A673 (cell line): Measurements from ENCODE around the gene CFAP210. TPM values are rescaled to one million over a fixed set of nuclear protein-coding genes. Genes with fewer than 3 reads are reported as not detected.
"Not testable (repeated sequence)": the region's sequence is repeated elsewhere in the genome, so short reads cannot be mapped to it uniquely, and the experiment has no call there.

Experiments used
- BruUV-seq: library from RNA; stranded (reverse); fragments of 400-500 nt; replicated peaks from 2 replicates; lab custom pipeline; 2021; lab: Mats Ljungman, UMichigan
- CTCF ChIA-PET: fragments of 300-600 bp; sonication (Branson Sonifier 250); formaldehyde crosslinking; loops from one replicate; lab custom pipeline; 2022; ENCODE audit warnings: antibody characterized with exemption; lab: Charles Lee
- POLR2A ChIA-PET: fragments of 300-600 bp; sonication (Branson Sonifier 250); formaldehyde crosslinking; loops from one replicate; lab custom pipeline; 2022; ENCODE audit warnings: antibody characterized with exemption; ENCODE audit not compliant: low non-redundant PET; lab: Charles Lee
- DNase-seq: peaks from one replicate; pipeline ENCODE4 v3.0.0-alpha.2; 2015; ENCODE audit warnings: low spot score
- H3K27ac ChIP-seq: fragments of 200-600 bp; sonication (generic); 2 replicates; pipeline ENCODE4 v1.5.1; 2016; ENCODE audit warnings: mixed run types, low read depth, mild to moderate bottlenecking, mixed read lengths, antibody characterized with exemption, low read length; ENCODE audit not compliant: poor library complexity, severe bottlenecking
- H3K27me3 ChIP-seq: fragments of 200-600 bp; sonication (generic); replicated peaks from 2 replicates; pipeline ENCODE4 v1.6.1; 2017; ENCODE audit warnings: mixed run types, low read depth, mild to moderate bottlenecking, mixed read lengths, antibody characterized with exemption, low read length; ENCODE audit not compliant: insufficient read depth, poor library complexity
- H3K36me3 ChIP-seq: fragments of 200-600 bp; sonication (generic); 2 replicates; pipeline ENCODE4 v1.6.1; 2016; ENCODE audit warnings: mixed run types, mild to moderate bottlenecking, mixed read lengths, antibody characterized with exemption, low read length; ENCODE audit not compliant: insufficient read depth, poor library complexity, severe bottlenecking
- H3K4me1 ChIP-seq: fragments of 200-600 bp; sonication (generic); 2 replicates; pipeline ENCODE4 v1.6.1; 2017; ENCODE audit warnings: mixed run types, mild to moderate bottlenecking, mixed read lengths, antibody characterized with exemption, low read length; ENCODE audit not compliant: insufficient read depth, poor library complexity, severe bottlenecking
- H3K4me3 ChIP-seq: fragments of 200-600 bp; sonication (generic); 2 replicates; pipeline ENCODE4 v1.5.1; 2016; ENCODE audit warnings: low read depth, mixed run types, mild to moderate bottlenecking, mixed read lengths, low read length; ENCODE audit not compliant: poor library complexity, severe bottlenecking
- H3K9me3 ChIP-seq: fragments of 200-600 bp; sonication (generic); 2 replicates; pipeline ENCODE4 v1.6.1; 2016; ENCODE audit warnings: mixed run types, low read depth, mild to moderate bottlenecking, mixed read lengths, antibody characterized with exemption, low read length; ENCODE audit not compliant: poor library complexity, severe bottlenecking
- EZH2 ChIP-seq: fragments of 200-600 bp; sonication (generic); IDR thresholded peaks from 2 replicates; pipeline ENCODE4 v1.6.1; 2017; ENCODE audit warnings: borderline replicate concordance, low read depth, mild to moderate bottlenecking, mixed read lengths, antibody characterized with exemption, low read length; ENCODE audit not compliant: poor library complexity, severe bottlenecking
- intact Hi-C: fragments of 100-400 bp; cut with micrococcal nuclease; formaldehyde crosslinking; loops from one replicate; pipeline ENCODE4 v1.10.0; 2022; ENCODE audit not compliant: unreplicated experiment
- total RNA-seq: library from RNA; stranded (reverse); gene quantifications from 2 replicates; pipeline ENCODE4 v1.2.3, GENCODE V29; 2021
- TF ChIP-seq, protein P1 (sequence below): fragments of 300-800, 200-600 bp; sonication (generic); conservative IDR thresholded peaks from 2 replicates; pipeline ENCODE4 v1.5.1; 2017; ENCODE audit warnings: low read depth, mild to moderate bottlenecking, antibody characterized with exemption, low read length, moderate library complexity, mixed read lengths

CFAP210 gene
- total RNA-seq, 1 experiment from 2014 or later = 0.37 TPM

DNA sequence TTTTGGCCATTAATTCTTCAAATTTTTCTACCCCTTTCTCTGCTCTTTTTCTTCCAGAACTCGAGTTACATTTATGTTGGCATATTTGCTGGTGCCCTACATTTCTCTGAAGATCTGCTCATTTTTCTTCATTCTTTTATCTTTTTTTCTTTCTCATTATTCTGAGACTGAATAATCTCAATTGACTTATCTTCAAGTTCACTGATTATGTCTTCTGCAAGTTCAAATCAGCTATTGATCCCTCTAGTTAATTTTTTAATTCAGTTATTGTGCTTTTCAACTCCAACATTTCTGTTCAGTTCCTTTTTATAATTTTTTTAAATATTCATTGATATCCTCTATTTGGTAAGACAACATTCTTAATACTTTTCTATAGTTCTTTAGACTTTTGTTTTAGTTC lies 3.2 kb downstream of the CFAP210 start:
- Histone ChIP-seq H3K36me3 (no peaks in the 10 kb centered on the region), H3K4me1 (peaks cover 4% of the 10 kb centered on the region), H3K9me3 (no peaks in the 10 kb centered on the region), H3K4me3 (no peak overlapping the region), H3K27ac (no peak overlapping the region), H3K27me3 (no peaks in the 10 kb centered on the region)
- ChIA-PET POLR2A (no interaction called here), CTCF (no interaction called here)
- no TSS peak for BruUV-seq
- intact Hi-C loops = no loop called here
- DNase-seq = no peak
- TF ChIP-seq, protein P1, sequence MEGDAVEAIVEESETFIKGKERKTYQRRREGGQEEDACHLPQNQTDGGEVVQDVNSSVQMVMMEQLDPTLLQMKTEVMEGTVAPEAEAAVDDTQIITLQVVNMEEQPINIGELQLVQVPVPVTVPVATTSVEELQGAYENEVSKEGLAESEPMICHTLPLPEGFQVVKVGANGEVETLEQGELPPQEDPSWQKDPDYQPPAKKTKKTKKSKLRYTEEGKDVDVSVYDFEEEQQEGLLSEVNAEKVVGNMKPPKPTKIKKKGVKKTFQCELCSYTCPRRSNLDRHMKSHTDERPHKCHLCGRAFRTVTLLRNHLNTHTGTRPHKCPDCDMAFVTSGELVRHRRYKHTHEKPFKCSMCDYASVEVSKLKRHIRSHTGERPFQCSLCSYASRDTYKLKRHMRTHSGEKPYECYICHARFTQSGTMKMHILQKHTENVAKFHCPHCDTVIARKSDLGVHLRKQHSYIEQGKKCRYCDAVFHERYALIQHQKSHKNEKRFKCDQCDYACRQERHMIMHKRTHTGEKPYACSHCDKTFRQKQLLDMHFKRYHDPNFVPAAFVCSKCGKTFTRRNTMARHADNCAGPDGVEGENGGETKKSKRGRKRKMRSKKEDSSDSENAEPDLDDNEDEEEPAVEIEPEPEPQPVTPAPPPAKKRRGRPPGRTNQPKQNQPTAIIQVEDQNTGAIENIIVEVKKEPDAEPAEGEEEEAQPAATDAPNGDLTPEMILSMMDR = no peak
- no peak for TF ChIP-seq EZH2

DNA sequence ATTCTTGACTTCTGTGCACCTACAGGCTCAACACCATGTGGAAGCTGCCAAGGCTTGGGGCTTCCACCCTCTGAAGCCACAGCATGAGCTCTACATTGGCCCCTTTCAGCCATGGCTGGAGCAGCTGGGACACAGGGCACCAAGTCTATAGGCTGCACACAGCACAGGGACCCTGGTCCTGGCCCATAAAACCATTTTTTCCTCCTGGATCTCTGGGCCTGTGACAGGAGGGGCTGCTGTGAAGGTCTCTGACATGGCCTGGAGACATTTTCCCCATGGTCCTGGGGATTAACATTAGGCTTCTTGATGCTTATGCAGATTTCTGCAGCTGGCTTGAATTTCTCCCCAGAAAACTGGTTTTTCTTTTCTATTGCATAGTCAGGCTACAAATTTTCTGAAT lies 6.3 kb downstream of the CFAP210 start:
- H3K4me3 ChIP-seq, H3K36me3 ChIP-seq, intact Hi-C loops, H3K27ac ChIP-seq, BruUV-seq, H3K27me3 ChIP-seq, H3K4me1 ChIP-seq, POLR2A ChIA-PET, DNase-seq, H3K9me3 ChIP-seq, CTCF ChIA-PET: not testable (repeated sequence)

DNA sequence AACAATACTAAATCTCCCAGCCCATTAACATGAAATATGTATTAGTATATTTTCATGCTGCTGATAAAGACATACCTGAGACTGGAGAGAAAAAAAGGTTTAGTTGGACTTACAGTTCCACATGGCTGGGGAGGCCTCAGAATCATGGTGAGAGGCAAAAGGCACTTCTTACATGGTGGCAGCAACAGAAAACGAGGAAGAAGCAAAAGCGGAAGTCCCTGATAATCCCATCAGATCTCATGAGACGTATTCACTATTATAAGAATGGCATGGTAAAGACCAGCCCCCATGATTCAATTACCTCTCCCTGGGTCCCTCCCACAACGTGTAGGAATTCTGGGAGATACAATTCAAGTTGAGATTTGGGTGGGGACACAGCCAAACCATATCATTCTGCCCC lies 7.4 kb downstream of the CFAP210 start:
- BruUV-seq, CTCF ChIA-PET: not testable (repeated sequence)

DNA sequence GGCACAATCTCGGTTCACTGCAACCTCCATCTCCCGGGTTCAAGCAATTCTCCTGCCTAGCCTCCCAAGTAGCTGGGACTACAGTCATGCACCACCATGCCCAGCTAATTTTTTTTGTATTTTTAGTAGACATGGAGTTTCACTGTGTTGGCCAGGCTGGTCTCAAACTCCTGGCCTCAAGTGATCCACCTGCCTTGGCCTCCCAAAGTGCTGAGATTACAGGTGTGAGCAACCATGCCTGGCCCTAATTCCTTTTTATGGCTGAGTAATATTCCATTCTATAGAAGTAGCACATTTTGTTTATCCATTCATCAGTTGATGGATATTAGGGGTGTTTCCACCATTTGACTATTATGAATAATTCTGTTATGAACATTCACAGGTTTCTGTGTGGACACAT lies 9.5 kb downstream of the CFAP210 start:
- POLR2A ChIA-PET, H3K4me1 ChIP-seq, H3K36me3 ChIP-seq, BruUV-seq, H3K4me3 ChIP-seq, CTCF ChIA-PET, H3K9me3 ChIP-seq, DNase-seq, H3K27ac ChIP-seq, H3K27me3 ChIP-seq, intact Hi-C loops: not testable (repeated sequence)

More for the DNA sequence above, 7.4 kb downstream of the CFAP210 start:
- H3K27ac ChIP-seq, intact Hi-C loops, H3K4me3 ChIP-seq, H3K9me3 ChIP-seq, DNase-seq, H3K4me1 ChIP-seq, POLR2A ChIA-PET, H3K27me3 ChIP-seq, H3K36me3 ChIP-seq: not testable (repeated sequence)

DNA sequence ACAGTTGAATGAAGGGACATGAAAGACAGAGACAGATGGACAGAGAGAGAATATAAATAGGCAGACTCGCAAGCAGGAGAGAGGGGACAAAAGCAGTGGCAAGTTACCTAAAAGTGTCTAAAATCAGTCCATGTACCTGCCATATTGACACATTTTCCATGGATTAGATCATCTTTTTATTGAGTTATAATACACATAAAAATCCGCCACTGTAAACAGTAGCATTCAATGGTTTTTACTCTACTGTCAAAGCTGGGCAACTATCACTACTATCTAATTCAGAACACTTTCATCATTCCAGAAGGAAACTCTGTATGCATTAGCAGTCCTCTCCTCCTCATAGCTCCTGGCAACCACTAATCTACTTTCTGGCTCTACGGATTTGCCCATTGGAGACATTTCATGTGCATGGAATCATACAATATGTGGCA lies 10.1 kb downstream of the CFAP210 start:
- Histone ChIP-seq H3K36me3 (no peaks in the 10 kb centered on the region), H3K4me3 (no peak overlapping the region), H3K27me3 (no peaks in the 10 kb centered on the region), H3K4me1 (no peaks in the 10 kb centered on the region), H3K9me3 (no peaks in the 10 kb centered on the region), H3K27ac (no peak overlapping the region)
- TF ChIP-seq, protein P1 = no peak
- TF ChIP-seq EZH2 = no peak
- BruUV-seq = no TSS peak
- POLR2A ChIA-PET = no interaction called here
- DNase-seq = no peak
- intact Hi-C loops = no loop called here
- CTCF ChIA-PET = no interaction called here
